Testis (tissue), 3 donors: ENCODE results near the gene SPDYA. TPM values are rescaled to one million over a fixed set of nuclear protein-coding genes. Genes with fewer than 3 reads are reported as not detected.
A peak's percentile ranks its signal among the peaks of the same experiment; 100 is the strongest.

Experiments used
- DNase-seq: peaks from one replicate; pipeline ENCODE4 v3.0.0-alpha.2; 2019
- H3K27ac ChIP-seq, 2 donors: fragments of 200-600 bp; sonication (generic); one replicate each; pipeline ENCODE4 v1.5.1; 2019
- H3K27me3 ChIP-seq: fragments of 200-600 bp; sonication (generic); one replicate; pipeline ENCODE4 v1.5.1; 2019
- H3K36me3 ChIP-seq: fragments of 200-600 bp; sonication (generic); one replicate; pipeline ENCODE4 v1.5.1; 2017; ENCODE audit warnings: low read depth; ENCODE audit errors: missing control alignments
- H3K4me1 ChIP-seq: fragments of 200-600 bp; sonication (generic); one replicate; pipeline ENCODE4 v1.5.1; 2019
- H3K4me3 ChIP-seq, 2 donors: fragments of 200-600 bp; sonication (generic); one replicate each; pipeline ENCODE4 v1.5.1; 2017 to 2019
- H3K9me3 ChIP-seq: fragments of 200-600 bp; sonication (generic); one replicate; pipeline ENCODE4 v1.5.1; 2017
- POLR2A ChIP-seq: fragments of 450-650 bp; IDR thresholded peaks from one replicate; pipeline ENCODE4 v1.6.1; 2017; ENCODE audit warnings: antibody characterized with exemption, mild to moderate bottlenecking, moderate library complexity
- WGBS, 2 donors: methylation state at CpG; one replicate each; pipeline ENCODE4 v1.1.5; 2018; 5-methylcytosine and 5-hydroxymethylcytosine counted together
- intact Hi-C: fragments of 100-400 bp; cut with DNase I; formaldehyde crosslinking; loops from one replicate; pipeline ENCODE4 v1.15.1; 2023; ENCODE audit warnings: low total_unique reads
- polyA plus RNA-seq: library from polyadenylated mRNA; stranded (reverse); fragments of 350-450 nt; fragmentation: Illumina TruSeq; extraction: RNeasy Lipid Tissue Mini Kit (QIAGEN cat#74804); gene quantifications from one replicate; pipeline ENCODE4 v1.2.3, GENCODE V29; 2014; ENCODE audit warnings: low read depth, low replicate concordance; ENCODE audit not compliant: insufficient read depth
- total RNA-seq, 2 donors: library from RNA; depleted of rRNA; stranded (reverse); fragments of >200 nt; gene quantifications; one replicate each; pipeline ENCODE4 v1.2.3, GENCODE V29; 2016
- TF ChIP-seq, protein P1 (sequence below), 3 experiments: fragments of 450-650 bp in 2 of 3; fragments of 200-600 bp in 1 of 3; sonication (generic) in 1 of 3; IDR thresholded peaks; one replicate each; pipeline ENCODE4 v1.5.1; 2016 to 2019; ENCODE audit warnings: antibody characterized with exemption in 3 of 3, mild to moderate bottlenecking in 2 of 3, moderate library complexity in 1 of 3

Gene SPDYA
- total and polyA plus RNA-seq, 3 donors from 2014 or later = 28.7 to 93.7 (median 40.9) TPM

GRCh38 chr2:28855193-28855592, 44.6 kb downstream of the SPDYA start:
- Histone ChIP-seq H3K36me3 (no peaks in the 10 kb centered on the region), H3K4me1 (no peaks in the 10 kb centered on the region), H3K9me3 (no peaks in the 10 kb centered on the region), H3K4me3 (no peak overlapping the region), H3K27ac (no peak overlapping the region), H3K27me3 (no peaks in the 10 kb centered on the region)
- no peak for DNase-seq
- TF ChIP-seq, protein P1, sequence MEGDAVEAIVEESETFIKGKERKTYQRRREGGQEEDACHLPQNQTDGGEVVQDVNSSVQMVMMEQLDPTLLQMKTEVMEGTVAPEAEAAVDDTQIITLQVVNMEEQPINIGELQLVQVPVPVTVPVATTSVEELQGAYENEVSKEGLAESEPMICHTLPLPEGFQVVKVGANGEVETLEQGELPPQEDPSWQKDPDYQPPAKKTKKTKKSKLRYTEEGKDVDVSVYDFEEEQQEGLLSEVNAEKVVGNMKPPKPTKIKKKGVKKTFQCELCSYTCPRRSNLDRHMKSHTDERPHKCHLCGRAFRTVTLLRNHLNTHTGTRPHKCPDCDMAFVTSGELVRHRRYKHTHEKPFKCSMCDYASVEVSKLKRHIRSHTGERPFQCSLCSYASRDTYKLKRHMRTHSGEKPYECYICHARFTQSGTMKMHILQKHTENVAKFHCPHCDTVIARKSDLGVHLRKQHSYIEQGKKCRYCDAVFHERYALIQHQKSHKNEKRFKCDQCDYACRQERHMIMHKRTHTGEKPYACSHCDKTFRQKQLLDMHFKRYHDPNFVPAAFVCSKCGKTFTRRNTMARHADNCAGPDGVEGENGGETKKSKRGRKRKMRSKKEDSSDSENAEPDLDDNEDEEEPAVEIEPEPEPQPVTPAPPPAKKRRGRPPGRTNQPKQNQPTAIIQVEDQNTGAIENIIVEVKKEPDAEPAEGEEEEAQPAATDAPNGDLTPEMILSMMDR (IDR thresholded peaks at IDR 0.05) = no peak
- TF ChIP-seq POLR2A = no peak
- intact Hi-C loops = no loop called here
- WGBS, 2 donors = 88 to 95% methylated on average over 1 of the region's 1 CpG

DNA sequence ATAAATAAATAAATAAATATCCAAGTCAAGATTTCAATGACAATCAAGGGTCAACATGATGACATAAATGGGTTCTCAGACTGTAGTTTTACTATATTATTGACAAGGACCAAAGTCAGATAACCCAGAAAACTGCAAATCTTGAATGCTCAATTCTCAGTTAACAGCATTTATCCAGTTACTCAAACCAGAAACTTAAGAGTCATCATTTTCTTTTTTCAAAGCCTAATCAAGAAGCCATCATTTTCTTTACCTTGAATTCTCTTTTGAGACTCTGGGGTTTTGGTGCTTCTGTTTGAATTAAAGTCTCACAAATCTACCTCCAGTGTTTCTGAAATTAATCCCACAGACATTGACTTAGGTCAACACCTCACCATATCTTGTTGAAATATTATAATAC, 45.3 kb downstream of the SPDYA start:
- TF ChIP-seq, protein P1 (IDR thresholded peaks at IDR 0.05) = no peak
- no peak for TF ChIP-seq POLR2A
- Histone ChIP-seq H3K27ac (no peak overlapping the region), H3K27me3 (no peaks in the 10 kb centered on the region), H3K36me3 (no peaks in the 10 kb centered on the region), H3K9me3 (no peaks in the 10 kb centered on the region), H3K4me3 (no peak overlapping the region), H3K4me1 (no peaks in the 10 kb centered on the region)
- DNase-seq = no peak
- intact Hi-C loops = no loop called here

DNA sequence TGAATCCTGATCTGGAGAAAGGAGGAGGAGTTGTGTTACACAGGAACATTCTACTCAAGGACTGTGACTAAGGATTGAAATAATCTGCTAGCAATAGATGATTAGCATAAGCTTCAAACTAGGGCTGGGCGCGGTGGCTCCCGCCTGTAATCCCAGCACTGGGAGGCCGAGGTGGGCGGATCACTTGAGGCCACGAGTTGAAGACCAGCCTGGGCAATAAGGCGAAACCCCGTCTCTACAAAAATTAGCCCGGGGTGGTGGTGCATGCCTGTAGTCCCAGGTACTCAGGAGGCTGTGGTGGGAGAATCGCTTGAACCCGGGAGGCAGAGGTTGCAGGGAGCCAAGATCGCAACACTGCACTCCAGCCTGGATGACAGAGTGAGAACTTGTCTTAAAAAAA, 58.0 kb downstream of the SPDYA start:
- Histone ChIP-seq H3K4me1 (peaks cover 7% of the 10 kb centered on the region), H3K27ac (no peak overlapping the region), H3K27me3 (no peaks in the 10 kb centered on the region), H3K36me3 (no peaks in the 10 kb centered on the region), H3K4me3 (no peak overlapping the region), H3K9me3 (no peaks in the 10 kb centered on the region)
- DNase-seq = no peak
- intact Hi-C loops = no loop called here
- no peak for TF ChIP-seq POLR2A
- TF ChIP-seq, protein P1 (IDR thresholded peaks at IDR 0.05) = no peak
- WGBS, 2 donors = 64 to 65% methylated on average over 12 of the region's 12 CpGs

DNA sequence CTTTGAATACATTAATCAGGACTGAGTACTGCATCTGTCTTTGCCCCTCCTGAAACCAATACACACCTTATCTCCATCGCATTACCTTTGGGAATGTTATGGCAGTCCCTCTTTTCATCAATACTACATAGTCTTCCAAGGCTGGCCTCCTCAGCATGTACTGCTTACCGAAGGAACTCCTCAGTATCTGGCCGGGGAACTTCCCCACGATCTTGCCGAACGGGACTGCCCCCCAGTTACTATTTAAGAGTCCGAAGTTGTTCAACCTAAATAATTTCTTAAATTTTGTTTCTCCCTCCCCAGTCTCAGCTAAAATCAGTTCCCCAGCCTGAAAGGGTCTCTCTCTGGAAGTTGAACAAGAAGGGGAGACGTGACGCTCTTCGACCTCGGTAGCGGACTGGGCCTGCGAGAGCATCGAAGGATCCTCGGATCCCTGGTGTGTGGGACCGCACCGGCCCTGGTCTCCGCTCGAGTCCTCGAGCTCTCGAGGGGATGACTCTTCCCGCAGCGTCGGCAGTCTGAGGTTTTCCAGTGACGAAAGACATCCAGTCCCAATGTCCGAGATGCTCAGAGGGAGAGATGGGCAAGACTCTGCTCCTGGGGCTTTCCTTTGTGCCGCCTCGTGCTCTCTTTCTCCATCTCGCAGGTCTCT, 59.0 kb downstream of the SPDYA start:
- no peak for DNase-seq
- WGBS, 2 donors = 0 to 1% methylated on average over 13 to 29 of the region's 29 CpGs
- H3K36me3 ChIP-seq = no peaks in the 10 kb centered on the region
- TF ChIP-seq POLR2A = no peak
- H3K4me1 ChIP-seq = peaks cover 7% of the 10 kb centered on the region
- peak overlapping the region; percentile 3 to 40 for H3K27ac ChIP-seq
- no peaks in the 10 kb centered on the region for H3K27me3 ChIP-seq
- no peaks in the 10 kb centered on the region for H3K9me3 ChIP-seq
- intact Hi-C loops = no loop called here
- H3K4me3 ChIP-seq = peak overlapping the region; percentile 64 to 77

DNA sequence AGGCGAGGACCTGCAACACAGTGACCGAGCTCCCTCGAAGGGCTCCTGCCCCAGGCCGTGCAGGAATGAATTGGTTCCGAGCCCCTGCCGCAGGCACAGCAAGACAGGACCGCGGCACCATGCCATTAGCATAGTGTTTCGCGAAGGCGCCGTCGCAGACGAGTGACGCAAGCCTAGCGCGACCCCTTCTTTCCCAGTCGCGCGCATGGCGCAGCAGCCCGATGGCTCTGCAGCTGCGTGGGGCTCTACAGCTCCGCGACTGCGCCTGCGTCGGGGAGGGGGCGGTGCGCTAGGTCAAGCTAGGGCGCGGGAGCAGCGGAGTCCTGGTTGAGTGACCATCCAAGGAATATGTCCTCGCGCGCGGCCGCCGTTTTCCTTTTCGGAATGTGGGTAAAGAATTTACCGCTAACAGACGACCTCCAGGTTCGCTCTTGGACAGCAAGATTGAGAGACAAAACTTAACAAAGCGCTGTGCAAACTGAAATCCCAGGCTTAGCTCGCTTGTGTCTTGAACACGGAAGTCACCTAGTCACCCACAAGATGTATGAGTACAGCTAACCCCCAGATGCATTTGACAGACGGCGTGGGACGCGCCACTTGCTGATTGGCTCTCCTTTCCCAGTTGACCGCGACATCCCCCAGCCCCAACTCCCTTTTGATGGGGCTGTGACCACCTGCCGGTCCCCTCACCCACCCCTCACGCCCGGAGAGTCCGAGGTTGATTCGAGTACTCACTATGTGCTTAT, 59.7 kb downstream of the SPDYA start, which contains the start of gene TRMT61B:
Gene TRMT61B (minus strand): TSS at position 164 of the 746 bp plus-strand sequence. CDS start 32 bp downstream, at position 132.
- Histone ChIP-seq H3K9me3 (no peaks in the 10 kb centered on the region), H3K27ac (peak within 1 kb of the TSS; percentile 3 to 43), H3K4me3 (peak within 1 kb of the TSS; percentile 64 to 77), H3K27me3 (no peaks in the 10 kb centered on the region), H3K4me1 (peaks cover 7% of the 10 kb centered on the region), H3K36me3 (no peaks in the 10 kb centered on the region)
- TF ChIP-seq, protein P1 (IDR thresholded peaks at IDR 0.05) = peak in 2 of 3 experiments; percentile 16 to 42
- no peak for TF ChIP-seq POLR2A
- intact Hi-C loops = no loop called here
- peak; percentile 97 for DNase-seq
- WGBS, 2 donors = 0% methylated on average over 17 to 57 of the region's 57 CpGs
